ENCODE data around the gene TBL2.
A peak's percentile ranks its signal among the peaks of the same experiment; 100 is the strongest.

DNA sequence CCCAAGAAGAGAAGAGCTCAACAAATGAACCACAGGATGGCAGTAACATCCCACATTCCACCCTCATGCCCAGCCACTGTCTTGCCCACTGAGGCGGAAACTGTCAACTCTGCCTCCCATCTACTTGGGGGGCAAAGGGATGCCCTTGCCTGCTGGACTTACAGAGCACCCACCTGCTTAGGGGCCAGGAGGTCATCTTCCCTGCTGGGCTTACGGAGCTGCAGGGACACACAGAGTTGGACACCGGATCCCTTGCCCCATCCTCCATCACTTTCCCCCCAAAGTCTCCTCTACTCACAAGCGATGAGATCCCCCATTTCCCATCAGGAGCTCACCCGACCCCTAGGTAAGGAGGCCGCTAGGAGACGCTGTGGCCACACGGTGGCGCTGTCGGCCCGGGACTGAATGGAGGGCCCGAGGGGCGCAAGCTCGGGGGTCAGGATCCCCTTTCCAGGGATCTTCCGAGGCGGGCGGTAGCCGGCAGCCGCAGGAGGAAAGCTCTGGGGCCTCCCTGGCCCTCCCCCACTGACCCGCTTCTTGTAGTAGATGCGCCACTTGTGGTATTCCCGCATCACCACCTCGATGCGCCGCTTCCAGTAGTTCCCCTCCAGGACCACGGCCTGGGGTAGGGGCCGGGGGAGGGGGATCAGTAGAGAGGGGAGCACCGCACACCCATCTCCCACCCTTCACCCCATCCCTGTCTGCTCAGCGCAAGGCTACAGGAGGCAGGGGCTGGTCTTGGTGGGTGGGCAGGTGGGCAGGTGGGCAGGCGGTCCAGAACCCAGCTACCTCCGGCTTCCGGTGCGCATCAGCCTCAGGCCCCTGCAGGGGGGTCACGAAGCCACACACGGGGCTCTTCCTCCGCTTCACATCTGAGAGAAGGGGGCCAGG, 28.7 kb upstream of the TBL2 start:
- TF ChIP-seq POLR2A (IDR thresholded peaks at IDR 0.05; ENCODE audit: low read depth, low read length) (no peak), RAD21 (IDR thresholded peaks at IDR 0.05; ENCODE audit: low read length) (peak; percentile 87), FOS (IDR thresholded peaks at IDR 0.05; ENCODE audit: low read depth, low read length) (no peak), MXI1 (IDR thresholded peaks at IDR 0.05; ENCODE audit: borderline replicate concordance, low read depth, low read length) (no peak), CEBPB (IDR thresholded peaks at IDR 0.05; ENCODE audit: low read depth, low read length) (no peak), RFX5 (IDR thresholded peaks at IDR 0.05; ENCODE audit: low read depth, low read length) (no peak), MAZ (IDR thresholded peaks at IDR 0.05; ENCODE audit: borderline replicate concordance, low read depth, low read length) (peak; percentile 34; the same call in 1 of the 2 replicates), ELK1 (IDR thresholded peaks at IDR 0.05; ENCODE audit: borderline replicate concordance, low read depth, low read length) (no peak), SMC3 (IDR thresholded peaks at IDR 0.05; ENCODE audit: low read depth, low read length) (peak; percentile 80), RCOR1 (IDR thresholded peaks at IDR 0.05; ENCODE audit: insufficient replicate concordance, low read length) (no peak)
- TF ChIP-seq, protein P1, sequence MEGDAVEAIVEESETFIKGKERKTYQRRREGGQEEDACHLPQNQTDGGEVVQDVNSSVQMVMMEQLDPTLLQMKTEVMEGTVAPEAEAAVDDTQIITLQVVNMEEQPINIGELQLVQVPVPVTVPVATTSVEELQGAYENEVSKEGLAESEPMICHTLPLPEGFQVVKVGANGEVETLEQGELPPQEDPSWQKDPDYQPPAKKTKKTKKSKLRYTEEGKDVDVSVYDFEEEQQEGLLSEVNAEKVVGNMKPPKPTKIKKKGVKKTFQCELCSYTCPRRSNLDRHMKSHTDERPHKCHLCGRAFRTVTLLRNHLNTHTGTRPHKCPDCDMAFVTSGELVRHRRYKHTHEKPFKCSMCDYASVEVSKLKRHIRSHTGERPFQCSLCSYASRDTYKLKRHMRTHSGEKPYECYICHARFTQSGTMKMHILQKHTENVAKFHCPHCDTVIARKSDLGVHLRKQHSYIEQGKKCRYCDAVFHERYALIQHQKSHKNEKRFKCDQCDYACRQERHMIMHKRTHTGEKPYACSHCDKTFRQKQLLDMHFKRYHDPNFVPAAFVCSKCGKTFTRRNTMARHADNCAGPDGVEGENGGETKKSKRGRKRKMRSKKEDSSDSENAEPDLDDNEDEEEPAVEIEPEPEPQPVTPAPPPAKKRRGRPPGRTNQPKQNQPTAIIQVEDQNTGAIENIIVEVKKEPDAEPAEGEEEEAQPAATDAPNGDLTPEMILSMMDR (conservative IDR thresholded peaks at IDR 0.05; ENCODE audit: low read depth, low read length), result peak; percentile 89
- TF ChIP-seq, protein P2, sequence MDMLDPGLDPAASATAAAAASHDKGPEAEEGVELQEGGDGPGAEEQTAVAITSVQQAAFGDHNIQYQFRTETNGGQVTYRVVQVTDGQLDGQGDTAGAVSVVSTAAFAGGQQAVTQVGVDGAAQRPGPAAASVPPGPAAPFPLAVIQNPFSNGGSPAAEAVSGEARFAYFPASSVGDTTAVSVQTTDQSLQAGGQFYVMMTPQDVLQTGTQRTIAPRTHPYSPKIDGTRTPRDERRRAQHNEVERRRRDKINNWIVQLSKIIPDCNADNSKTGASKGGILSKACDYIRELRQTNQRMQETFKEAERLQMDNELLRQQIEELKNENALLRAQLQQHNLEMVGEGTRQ (IDR thresholded peaks at IDR 0.05; ENCODE audit: low read depth, low read length), result no peak

Data from IMR-90 (cell line).